HL-60 (cell line): ENCODE measurements around the gene PRKD1.

Experiments used
- DNase-seq, 2 experiments: peaks; one replicate each; pipeline ENCODE4 v3.0.0-alpha.2; 2010 to 2020; ENCODE audit warnings: low read depth in 1 of 2, low spot score in 1 of 2
- H3K27ac ChIP-seq: fragments of 250-450 bp; sonication (Bioruptor Pico); replicated peaks from 2 replicates; pipeline ENCODE4 v1.5.1; 2020; ENCODE audit warnings: mild to moderate bottlenecking, moderate library complexity
- H3K27me3 ChIP-seq: fragments of 250-450 bp; sonication (Bioruptor Pico); 2 replicates; pipeline ENCODE4 v1.5.1; 2021; ENCODE audit warnings: mild to moderate bottlenecking, moderate library complexity; ENCODE audit not compliant: insufficient read depth, poor library complexity, severe bottlenecking
- H3K4me3 ChIP-seq: replicated peaks from 2 replicates; pipeline ENCODE4 v1.5.1; 2011; ENCODE audit warnings: mild to moderate bottlenecking, control low read depth, low read length; ENCODE audit not compliant: insufficient read depth
- GABPA ChIP-seq: IDR thresholded peaks from 2 replicates; pipeline ENCODE4 v1.6.1; 2012; ENCODE audit warnings: low read depth
- POLR2AphosphoS5 ChIP-seq: IDR thresholded peaks from 2 replicates; pipeline ENCODE4 v1.6.1; 2012; ENCODE audit warnings: low read depth
- SPI1 ChIP-seq: IDR thresholded peaks from 2 replicates; pipeline ENCODE4 v1.6.1; 2012; ENCODE audit warnings: low read depth, mild to moderate bottlenecking, borderline replicate concordance
- TF ChIP-seq, protein P1 (sequence below): IDR thresholded peaks from one replicate; pipeline ENCODE4 v1.5.1; 2011; ENCODE audit warnings: low read length, control low read depth, inconsistent platforms; ENCODE audit not compliant: insufficient read depth
- TF ChIP-seq, protein P2 (sequence below): IDR thresholded peaks from 2 replicates; pipeline ENCODE4 v1.6.1; 2012; ENCODE audit warnings: low read depth; ENCODE audit not compliant: insufficient replicate concordance

Gene PRKD1

DNA sequence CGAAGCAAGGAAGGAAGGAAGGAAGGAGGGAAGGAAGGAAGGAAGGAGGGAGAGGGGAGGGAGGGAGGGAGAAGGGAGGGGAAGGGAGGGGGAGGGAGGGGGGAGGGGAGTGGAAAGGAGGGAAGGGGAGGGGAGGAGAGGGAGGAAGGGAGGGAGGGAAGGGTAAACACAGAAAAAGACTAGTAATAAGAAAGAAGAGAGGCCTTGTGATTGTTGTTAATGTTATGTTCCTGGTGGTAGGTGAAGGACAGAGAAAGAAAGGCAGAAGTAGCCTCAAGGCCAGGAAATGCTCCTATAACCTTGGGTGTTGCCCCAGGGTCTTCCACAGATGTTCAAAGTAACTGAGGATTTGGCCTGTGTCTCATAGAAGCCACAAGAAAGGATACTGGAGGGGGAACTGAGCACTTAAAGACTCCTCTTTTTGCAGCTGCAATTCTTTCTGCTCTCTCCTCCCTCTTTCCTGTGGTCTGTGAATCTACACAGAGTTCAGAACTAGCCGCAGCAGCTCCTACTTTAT is 164.2 kb downstream of the PRKD1 start:
- DNase-seq = no peak
- no peak overlapping the region for H3K4me3 ChIP-seq
- H3K27me3 ChIP-seq = no peaks in the 10 kb centered on the region
- H3K27ac ChIP-seq = no peak overlapping the region
- TF ChIP-seq POLR2AphosphoS5 = no peak
- TF ChIP-seq, protein P1, sequence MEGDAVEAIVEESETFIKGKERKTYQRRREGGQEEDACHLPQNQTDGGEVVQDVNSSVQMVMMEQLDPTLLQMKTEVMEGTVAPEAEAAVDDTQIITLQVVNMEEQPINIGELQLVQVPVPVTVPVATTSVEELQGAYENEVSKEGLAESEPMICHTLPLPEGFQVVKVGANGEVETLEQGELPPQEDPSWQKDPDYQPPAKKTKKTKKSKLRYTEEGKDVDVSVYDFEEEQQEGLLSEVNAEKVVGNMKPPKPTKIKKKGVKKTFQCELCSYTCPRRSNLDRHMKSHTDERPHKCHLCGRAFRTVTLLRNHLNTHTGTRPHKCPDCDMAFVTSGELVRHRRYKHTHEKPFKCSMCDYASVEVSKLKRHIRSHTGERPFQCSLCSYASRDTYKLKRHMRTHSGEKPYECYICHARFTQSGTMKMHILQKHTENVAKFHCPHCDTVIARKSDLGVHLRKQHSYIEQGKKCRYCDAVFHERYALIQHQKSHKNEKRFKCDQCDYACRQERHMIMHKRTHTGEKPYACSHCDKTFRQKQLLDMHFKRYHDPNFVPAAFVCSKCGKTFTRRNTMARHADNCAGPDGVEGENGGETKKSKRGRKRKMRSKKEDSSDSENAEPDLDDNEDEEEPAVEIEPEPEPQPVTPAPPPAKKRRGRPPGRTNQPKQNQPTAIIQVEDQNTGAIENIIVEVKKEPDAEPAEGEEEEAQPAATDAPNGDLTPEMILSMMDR = no peak
- no peak for TF ChIP-seq SPI1
- TF ChIP-seq, protein P2, sequence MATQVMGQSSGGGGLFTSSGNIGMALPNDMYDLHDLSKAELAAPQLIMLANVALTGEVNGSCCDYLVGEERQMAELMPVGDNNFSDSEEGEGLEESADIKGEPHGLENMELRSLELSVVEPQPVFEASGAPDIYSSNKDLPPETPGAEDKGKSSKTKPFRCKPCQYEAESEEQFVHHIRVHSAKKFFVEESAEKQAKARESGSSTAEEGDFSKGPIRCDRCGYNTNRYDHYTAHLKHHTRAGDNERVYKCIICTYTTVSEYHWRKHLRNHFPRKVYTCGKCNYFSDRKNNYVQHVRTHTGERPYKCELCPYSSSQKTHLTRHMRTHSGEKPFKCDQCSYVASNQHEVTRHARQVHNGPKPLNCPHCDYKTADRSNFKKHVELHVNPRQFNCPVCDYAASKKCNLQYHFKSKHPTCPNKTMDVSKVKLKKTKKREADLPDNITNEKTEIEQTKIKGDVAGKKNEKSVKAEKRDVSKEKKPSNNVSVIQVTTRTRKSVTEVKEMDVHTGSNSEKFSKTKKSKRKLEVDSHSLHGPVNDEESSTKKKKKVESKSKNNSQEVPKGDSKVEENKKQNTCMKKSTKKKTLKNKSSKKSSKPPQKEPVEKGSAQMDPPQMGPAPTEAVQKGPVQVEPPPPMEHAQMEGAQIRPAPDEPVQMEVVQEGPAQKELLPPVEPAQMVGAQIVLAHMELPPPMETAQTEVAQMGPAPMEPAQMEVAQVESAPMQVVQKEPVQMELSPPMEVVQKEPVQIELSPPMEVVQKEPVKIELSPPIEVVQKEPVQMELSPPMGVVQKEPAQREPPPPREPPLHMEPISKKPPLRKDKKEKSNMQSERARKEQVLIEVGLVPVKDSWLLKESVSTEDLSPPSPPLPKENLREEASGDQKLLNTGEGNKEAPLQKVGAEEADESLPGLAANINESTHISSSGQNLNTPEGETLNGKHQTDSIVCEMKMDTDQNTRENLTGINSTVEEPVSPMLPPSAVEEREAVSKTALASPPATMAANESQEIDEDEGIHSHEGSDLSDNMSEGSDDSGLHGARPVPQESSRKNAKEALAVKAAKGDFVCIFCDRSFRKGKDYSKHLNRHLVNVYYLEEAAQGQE = no peak
- no peak for TF ChIP-seq GABPA

DNA sequence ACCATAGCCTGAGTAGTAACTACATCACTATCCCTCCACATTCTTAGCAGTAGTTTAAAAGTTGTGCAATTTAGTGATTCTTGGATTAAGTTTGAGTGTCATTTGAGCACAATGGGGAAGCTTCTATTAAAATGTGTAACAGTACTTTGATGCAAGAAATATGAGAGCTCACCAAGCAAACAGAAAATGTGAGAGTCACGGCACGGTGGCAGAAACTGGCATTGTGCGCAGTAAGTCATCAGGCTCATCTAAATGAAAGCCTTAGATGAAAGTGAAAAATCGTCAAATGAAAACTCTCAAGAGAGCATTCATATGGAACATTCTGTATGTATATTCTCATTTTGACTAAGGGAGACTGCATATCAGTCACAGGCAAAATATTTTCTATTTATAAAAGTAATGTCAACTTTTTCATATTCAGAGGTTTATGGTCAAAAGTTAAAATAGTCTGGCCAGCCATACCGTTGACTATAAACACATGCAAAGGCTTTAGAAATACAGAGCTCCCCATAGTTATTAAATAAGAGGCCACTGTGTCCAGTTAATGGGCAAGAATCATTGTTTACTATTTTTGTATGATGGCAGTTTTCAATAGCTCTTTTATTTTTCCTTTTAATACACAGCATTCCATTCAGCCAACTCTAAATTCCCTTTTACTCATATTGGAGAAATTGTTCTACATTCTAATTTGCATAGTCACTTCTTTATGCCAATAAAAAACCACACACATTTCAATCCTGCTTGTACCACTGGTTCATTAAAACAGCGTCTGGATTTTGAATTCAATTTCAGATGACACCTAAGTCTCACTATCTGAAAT is 167.9 kb downstream of the PRKD1 start:
- TF ChIP-seq GABPA (no peak), SPI1 (no peak), POLR2AphosphoS5 (no peak)
- TF ChIP-seq, protein P1 = no peak
- TF ChIP-seq, protein P2 = no peak
- Histone ChIP-seq H3K4me3 (no peak overlapping the region), H3K27ac (no peak overlapping the region), H3K27me3 (no peaks in the 10 kb centered on the region)
- DNase-seq = no peak

DNA sequence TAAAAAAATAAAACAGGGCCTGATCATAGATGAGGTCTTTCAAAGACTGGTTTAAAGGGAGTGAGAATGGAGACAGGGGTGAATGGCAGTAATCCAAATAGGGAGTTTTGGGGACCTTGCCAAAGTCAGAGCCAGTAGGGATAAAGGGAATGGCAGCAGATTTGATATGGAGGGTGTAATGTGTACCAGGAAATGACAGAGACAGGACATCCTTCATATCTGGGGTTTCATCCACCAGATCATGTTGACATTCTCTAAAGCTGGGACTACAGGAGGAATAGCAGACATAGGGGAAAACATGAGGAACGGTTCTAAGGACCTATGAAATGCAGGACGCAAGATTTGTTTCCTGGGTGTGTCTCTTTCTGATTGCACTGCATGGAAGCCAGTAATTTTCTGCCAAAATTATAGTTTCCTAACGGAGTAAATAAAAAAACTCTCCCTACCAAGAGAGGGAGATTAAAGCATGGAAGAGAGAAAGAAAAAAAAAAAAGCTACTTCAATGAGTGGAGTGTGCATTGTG is 169.9 kb downstream of the PRKD1 start:
- H3K27ac ChIP-seq = no peak overlapping the region
- H3K27me3 ChIP-seq = no peaks in the 10 kb centered on the region
- no peak for TF ChIP-seq GABPA
- TF ChIP-seq, protein P2 = no peak
- TF ChIP-seq, protein P1 = no peak
- TF ChIP-seq POLR2AphosphoS5 = no peak
- no peak overlapping the region for H3K4me3 ChIP-seq
- no peak for DNase-seq
